GM12878 (cell line): ENCODE results near the gene SNCAIP. TPM values are rescaled to one million over a fixed set of nuclear protein-coding genes. Genes with fewer than 3 reads are reported as not detected.
A peak's percentile ranks its signal among the peaks of the same experiment; 100 is the strongest.

Experiments
- ATAC-seq: fragments of 200-7000 bp; cut with Tn5 transposase; 3 replicates; pipeline ENCODE4 v1.9.1; 2020; ENCODE audit warnings: mild to moderate bottlenecking, moderate library complexity
- BruUV-seq: library from RNA; stranded (reverse); fragments of 400-500 nt; replicated peaks from 2 replicates; lab custom pipeline; 2021; lab: Mats Ljungman, UMichigan
- CTCF ChIA-PET: fragments of 300-600 bp; sonication (Branson Sonifier 250); formaldehyde crosslinking; extraction: SDS; loops from one replicate; lab custom pipeline; 2021; ENCODE audit warnings: inconsistent platforms; lab: Yijun Ruan, JAX
- POLR2A ChIA-PET: fragments of 350-600 bp; formaldehyde crosslinking; extraction: SDS; loops from one replicate; lab custom pipeline; 2021; ENCODE audit warnings: inconsistent platforms; lab: Charles Lee
- RAD21 ChIA-PET: fragments of 300-600 bp; sonication (Branson Sonifier 250); formaldehyde crosslinking; loops from one replicate; lab custom pipeline; 2023; ENCODE audit warnings: antibody characterized with exemption; ENCODE audit not compliant: unreplicated experiment; lab: Charles Lee
- SMC1A ChIA-PET: fragments of 300-600 bp; sonication (Branson Sonifier 250); formaldehyde crosslinking; loops from one replicate; lab custom pipeline; 2023; ENCODE audit not compliant: unreplicated experiment, uncharacterized antibody; lab: Charles Lee
- DNase-seq: peaks from one replicate; pipeline ENCODE4 v3.0.0-alpha.2; 2011; ENCODE audit warnings: low read depth, low spot score
- FAIRE-seq: peaks from 3 replicates; lab custom pipeline; 2011; peaks lifted over from hg19 to GRCh38; lab: Jason Lieb, UNC
- H2AFZ ChIP-seq: 2 replicates; pipeline ENCODE4 v1.6.0; 2011; ENCODE audit warnings: low read depth, low read length, control low read depth; ENCODE audit not compliant: control insufficient read depth
- H3K27ac ChIP-seq: 2 replicates; pipeline ENCODE4 v1.5.1; 2011; ENCODE audit warnings: control low read depth; ENCODE audit not compliant: control insufficient read depth, insufficient read depth
- H3K27me3 ChIP-seq, 2 experiments: replicated peaks in 1 of 2; 2 replicates each; pipeline versions ENCODE4 v1.6.0 to v1.6.1; 2011; ENCODE audit warnings: low read length in 1 of 2; ENCODE audit not compliant: control insufficient read depth in 2 of 2, insufficient read depth in 2 of 2
- H3K36me3 ChIP-seq, 2 experiments: 2 replicates each; pipeline ENCODE4 v1.5.1; 2011; ENCODE audit warnings: low read length in 1 of 2; ENCODE audit not compliant: control insufficient read depth in 2 of 2, insufficient read depth in 2 of 2
- H3K4me1 ChIP-seq: 2 replicates; pipeline ENCODE4 v1.6.1; 2011; ENCODE audit warnings: mild to moderate bottlenecking, low read length, moderate library complexity, mixed read lengths; ENCODE audit not compliant: control insufficient read depth, insufficient read depth
- H3K4me2 ChIP-seq: 2 replicates; pipeline ENCODE4 v1.6.0; 2011; ENCODE audit warnings: control low read depth; ENCODE audit not compliant: control insufficient read depth, insufficient read depth
- H3K4me3 ChIP-seq: fragments of 200-600 bp; sonication (generic); 2 replicates; pipeline ENCODE4 v1.5.1; 2016
- H3K79me2 ChIP-seq: 2 replicates; pipeline ENCODE4 v1.6.0; 2011; ENCODE audit warnings: low read length; ENCODE audit not compliant: control insufficient read depth, insufficient read depth
- H3K9ac ChIP-seq: 2 replicates; pipeline ENCODE4 v1.8.0; 2011; ENCODE audit warnings: low read length, control low read depth, mixed read lengths; ENCODE audit not compliant: control insufficient read depth, insufficient read depth
- H3K9me3 ChIP-seq: replicated peaks from 3 replicates; pipeline ENCODE4 v1.5.1; 2011; ENCODE audit warnings: mild to moderate bottlenecking, low read length; ENCODE audit not compliant: control insufficient read depth, insufficient read depth
- H4K20me1 ChIP-seq: 2 replicates; pipeline ENCODE4 v1.6.0; 2011; ENCODE audit not compliant: control insufficient read depth, insufficient read depth
- ATF7 ChIP-seq: fragments of 450-650 bp; IDR thresholded peaks from 2 replicates; pipeline ENCODE4 v1.6.1; 2016; ENCODE audit warnings: low read depth, mild to moderate bottlenecking
- CTCF ChIP-seq, 3 experiments: IDR thresholded peaks in 2 of 3; conservative IDR thresholded peaks in 1 of 3; 2 replicates each; pipeline ENCODE4 v1.5.1; 2011; ENCODE audit warnings: low read depth in 3 of 3, low read length in 3 of 3, mild to moderate bottlenecking in 3 of 3, control low read depth in 2 of 3, moderate library complexity in 2 of 3, inconsistent platforms in 1 of 3, mixed read lengths in 1 of 3; ENCODE audit not compliant: control insufficient read depth in 2 of 3, insufficient read depth in 1 of 3; ENCODE audit errors: extremely low read depth in 1 of 3
- ESRRA ChIP-seq: IDR thresholded peaks from 2 replicates; pipeline ENCODE4 v1.6.1; 2012; ENCODE audit warnings: mild to moderate bottlenecking, low read length, improper control_type of control experiment
- EZH2 ChIP-seq: IDR thresholded peaks from 2 replicates; pipeline ENCODE4 v1.6.1; 2012; ENCODE audit warnings: low read depth, mild to moderate bottlenecking, control low read depth, inconsistent platforms, low read length, borderline replicate concordance; ENCODE audit not compliant: control insufficient read depth
- FOS ChIP-seq: IDR thresholded peaks from 3 replicates; pipeline ENCODE4 v1.6.1; 2011; ENCODE audit warnings: borderline replicate concordance; ENCODE audit not compliant: insufficient read length; ENCODE audit errors: extremely low read depth
- NR2C2 ChIP-seq: IDR thresholded peaks from 2 replicates; pipeline ENCODE4 v1.6.1; 2011; ENCODE audit warnings: borderline replicate concordance, low read depth; ENCODE audit not compliant: control insufficient read depth, insufficient read length
- POLR2AphosphoS2 ChIP-seq: IDR thresholded peaks from 2 replicates; pipeline ENCODE4 v1.6.1; 2011; ENCODE audit warnings: low read depth, mild to moderate bottlenecking, low read length, improper control_type of control experiment, moderate library complexity
- RAD21 ChIP-seq: IDR thresholded peaks from 2 replicates; pipeline ENCODE4 v1.6.1; 2011; ENCODE audit warnings: mild to moderate bottlenecking, low read depth, low read length, moderate library complexity; ENCODE audit not compliant: insufficient read depth
- SMC3 ChIP-seq: IDR thresholded peaks from 2 replicates; pipeline ENCODE4 v1.6.1; 2011; ENCODE audit warnings: low read length, improper control_type of control experiment, borderline replicate concordance
- WGBS: methylation state at CpG from one replicate; pipeline ENCODE4 v1.1.6; 2016; ENCODE audit warnings: low lambda C conversion rate; ENCODE audit not compliant: insufficient replicate concordance, insufficient coverage; ENCODE audit errors: missing lambda C conversion rate; 5-methylcytosine and 5-hydroxymethylcytosine counted together
- in situ Hi-C: fragments of 300-500 bp; cut with MboI; formaldehyde crosslinking; loops from 9 replicates; pipeline ENCODE4 v1.14.3; 2018; ENCODE audit warnings: mixed read lengths
- intact Hi-C: fragments of 100-400 bp; cut with micrococcal nuclease; formaldehyde crosslinking; loops from one replicate; pipeline ENCODE4 v1.14.2; 2022; ENCODE audit not compliant: unreplicated experiment
- polyA plus RNA-seq, 11 experiments: library from polyadenylated mRNA; depleted of rRNA in 4 of 11; unstranded in 6 of 11; stranded (reverse) in 5 of 11; fragments of >200 nt; fragmentation: Nextera tagmentation in 4 of 11; fragmentation: Illumina TruSeq in 1 of 11; extraction: Ambion mirVana in 4 of 11; extraction: Trizol in 1 of 11; gene quantifications; 1 replicate in 1 of 11; 2 replicates in 10 of 11; pipeline versions ENCODE4 v1.2.1 to v1.2.3, GENCODE V29; 2011 to 2016; ENCODE audit warnings: inconsistent platforms in 2 of 11, missing spikeins in 2 of 11, low read depth in 1 of 11
- total RNA-seq, 4 experiments: library from RNA; depleted of rRNA in 3 of 4; stranded (reverse); fragments of >200 nt in 3 of 4; fragmentation: Illumina TruSeq in 1 of 4; extraction: Trizol in 1 of 4; gene quantifications; 2 replicates each; pipeline versions ENCODE4 v1.2.1 to v1.2.3, GENCODE V29; 2013 to 2021
- TF ChIP-seq, protein P1 (sequence below): fragments of 450-650 bp; IDR thresholded peaks from 2 replicates; pipeline ENCODE4 v1.6.1; 2017; ENCODE audit warnings: mild to moderate bottlenecking, moderate library complexity

The SNCAIP gene
- total and polyA plus RNA-seq, 10 of the 15 experiments (the other 5 are each of a cell fraction or from before 2014, with no cell fraction given) = 0.03 to 0.62 (median 0.16) TPM; not detected in 1

- TF ChIP-seq, protein P1, sequence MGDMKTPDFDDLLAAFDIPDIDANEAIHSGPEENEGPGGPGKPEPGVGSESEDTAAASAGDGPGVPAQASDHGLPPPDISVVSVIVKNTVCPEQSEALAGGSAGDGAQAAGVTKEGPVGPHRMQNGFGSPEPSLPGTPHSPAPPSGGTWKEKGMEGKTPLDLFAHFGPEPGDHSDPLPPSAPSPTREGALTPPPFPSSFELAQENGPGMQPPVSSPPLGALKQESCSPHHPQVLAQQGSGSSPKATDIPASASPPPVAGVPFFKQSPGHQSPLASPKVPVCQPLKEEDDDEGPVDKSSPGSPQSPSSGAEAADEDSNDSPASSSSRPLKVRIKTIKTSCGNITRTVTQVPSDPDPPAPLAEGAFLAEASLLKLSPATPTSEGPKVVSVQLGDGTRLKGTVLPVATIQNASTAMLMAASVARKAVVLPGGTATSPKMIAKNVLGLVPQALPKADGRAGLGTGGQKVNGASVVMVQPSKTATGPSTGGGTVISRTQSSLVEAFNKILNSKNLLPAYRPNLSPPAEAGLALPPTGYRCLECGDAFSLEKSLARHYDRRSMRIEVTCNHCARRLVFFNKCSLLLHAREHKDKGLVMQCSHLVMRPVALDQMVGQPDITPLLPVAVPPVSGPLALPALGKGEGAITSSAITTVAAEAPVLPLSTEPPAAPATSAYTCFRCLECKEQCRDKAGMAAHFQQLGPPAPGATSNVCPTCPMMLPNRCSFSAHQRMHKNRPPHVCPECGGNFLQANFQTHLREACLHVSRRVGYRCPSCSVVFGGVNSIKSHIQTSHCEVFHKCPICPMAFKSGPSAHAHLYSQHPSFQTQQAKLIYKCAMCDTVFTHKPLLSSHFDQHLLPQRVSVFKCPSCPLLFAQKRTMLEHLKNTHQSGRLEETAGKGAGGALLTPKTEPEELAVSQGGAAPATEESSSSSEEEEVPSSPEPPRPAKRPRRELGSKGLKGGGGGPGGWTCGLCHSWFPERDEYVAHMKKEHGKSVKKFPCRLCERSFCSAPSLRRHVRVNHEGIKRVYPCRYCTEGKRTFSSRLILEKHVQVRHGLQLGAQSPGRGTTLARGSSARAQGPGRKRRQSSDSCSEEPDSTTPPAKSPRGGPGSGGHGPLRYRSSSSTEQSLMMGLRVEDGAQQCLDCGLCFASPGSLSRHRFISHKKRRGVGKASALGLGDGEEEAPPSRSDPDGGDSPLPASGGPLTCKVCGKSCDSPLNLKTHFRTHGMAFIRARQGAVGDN = no peak
- no peak for TF ChIP-seq ESRRA
- TF ChIP-seq, all 136 proteins: peak for 0
Measured at GRCh38 chr5:122499585-122499984, 187.5 kb downstream of the SNCAIP start (continued).

GRCh38 chr5:122500245-122501088 lies 188.4 kb downstream of the SNCAIP start:
- ChIA-PET SMC1A (interaction anchor here (1.4 kb wide), 1 partner anchor 837 kb away, joined by 3 read pairs; no protein-coding TSS in a partner anchor), RAD21 (interaction anchor here (1.1 kb wide), 1 partner anchor 1106 kb away, joined by 3 read pairs; no protein-coding TSS in a partner anchor), CTCF (interaction anchor here (1.1 to 1.2 kb wide), 2 partner anchors 16 to 135 kb away, joined by 3 to 4 read pairs; no protein-coding TSS in a partner anchor), POLR2A (no interaction called here)
- Histone ChIP-seq H3K4me3 (no peak overlapping the region), H3K27ac (no peak overlapping the region), H2AFZ (no peak overlapping the region), H3K36me3 (no peaks in the 10 kb centered on the region), H3K4me2 (no peak overlapping the region), H4K20me1 (no peaks in the 10 kb centered on the region; the same call in 1 of the 2 replicates), H3K27me3 (peaks cover 0 to 2% of the 10 kb centered on the region in 2 experiments; a peak in 1 of 4 replicates), H3K79me2 (no peaks in the 10 kb centered on the region), H3K9ac (no peak overlapping the region), H3K4me1 (no peaks in the 10 kb centered on the region), H3K9me3 (no peaks in the 10 kb centered on the region)
- in situ Hi-C loops = loop anchor here (10.0 to 25.0 kb wide), 2 partner anchors 864 to 1112 kb away; no protein-coding TSS in a partner anchor
- no TSS peak for BruUV-seq
- DNase-seq (no peak), ATAC-seq (peak; percentile 79), FAIRE-seq (no peak)
- intact Hi-C loops = loop anchor here (5.0 kb wide), 3 partner anchors 502 to 1112 kb away; no protein-coding TSS in a partner anchor
- WGBS = 37% methylated on average over 12 of the region's 12 CpGs
- TF ChIP-seq FOS (no peak), ATF7 (no peak), EZH2 (no peak), CTCF (IDR thresholded peaks at IDR 0.05 in 2 of 3, conservative IDR thresholded peaks at IDR 0.05 in 1 of 3; ENCODE audit: control insufficient read depth in 2 of 3, extremely low read depth in 1 of 3, insufficient read depth in 1 of 3, low read depth in 3 of 3, low read length in 3 of 3) (peak in 2 of 3 experiments; percentile 33 to 56; a peak in 4 of 6 replicates), POLR2AphosphoS2 (no peak), NR2C2 (no peak), SMC3 (peak; percentile 47; the same call in 1 of the 2 replicates), RAD21 (peak; percentile 73)
